SK-MEL-5 (cell line): Measurements from ENCODE around the gene WWC1. TPM values are rescaled to one million over a fixed set of nuclear protein-coding genes. Genes with fewer than 3 reads are reported as not detected.
"Not testable (repeated sequence)": the region's sequence is repeated elsewhere in the genome, so short reads cannot be mapped to it uniquely, and the experiment has no call there.

Experiments used
- DNase-seq: peaks from one replicate; pipeline ENCODE4 v3.0.0-alpha.2; 2016; ENCODE audit warnings: low read depth, low spot score
- in situ Hi-C: cut with HindIII; loops from 2 replicates; pipeline ENCODE4 v1.10.0; 2016; ENCODE audit warnings: low sequenced_read_pairs, high pct_unique_total_duplicates, low pct_unique_long_range_greater_than_20kb
- total RNA-seq: library from RNA; depleted of rRNA; stranded (reverse); fragments of >200 nt; shearing (Covaris generic); gene quantifications from 2 replicates; pipeline ENCODE4 v1.2.3, GENCODE V29; 2014

WWC1 gene
- total RNA-seq, 1 experiment from 2014 or later, result 12.7 TPM

- DNase-seq, result no peak
- in situ Hi-C loops, result no loop called here
Measured at GRCh38 chr5:168434001-168434400, 142.6 kb downstream of the WWC1 start.

- in situ Hi-C loops, result no loop called here
- no peak for DNase-seq
Measured at GRCh38 chr5:168434746-168435321, 143.4 kb downstream of the WWC1 start.

- in situ Hi-C loops, result not testable (repeated sequence)
Measured at GRCh38 chr5:168435340-168435739, 143.9 kb downstream of the WWC1 start.

GRCh38 chr5:168438349-168438748, 146.9 kb downstream of the WWC1 start:
- DNase-seq, result no peak
- in situ Hi-C loops, result no loop called here

More at GRCh38 chr5:168435340-168435739, 143.9 kb downstream of the WWC1 start:
- DNase-seq, result not testable (repeated sequence)

- DNase-seq, result no peak
- in situ Hi-C loops, result no loop called here
Measured at GRCh38 chr5:168443533-168443932, 152.1 kb downstream of the WWC1 start.

GRCh38 chr5:168443950-168444700, 152.7 kb downstream of the WWC1 start:
- in situ Hi-C loops, result no loop called here
- DNase-seq, result no peak

- no peak for DNase-seq
- in situ Hi-C loops, result no loop called here
Measured at GRCh38 chr5:168446983-168447619, 155.7 kb downstream of the WWC1 start.

- no peak for DNase-seq
- in situ Hi-C loops, result no loop called here
Measured at GRCh38 chr5:168447808-168448207, 156.4 kb downstream of the WWC1 start.

- in situ Hi-C loops, result no loop called here
- no peak for DNase-seq
Measured at GRCh38 chr5:168449166-168449565, 157.7 kb downstream of the WWC1 start.

- DNase-seq, result no peak
- in situ Hi-C loops, result no loop called here
Measured at GRCh38 chr5:168451565-168451964, 160.1 kb downstream of the WWC1 start.

GRCh38 chr5:168455201-168455600, 163.8 kb downstream of the WWC1 start:
- in situ Hi-C loops, result no loop called here
- no peak for DNase-seq

GRCh38 chr5:168457542-168457941, 166.1 kb downstream of the WWC1 start:
- DNase-seq, result no peak
- in situ Hi-C loops, result no loop called here

GRCh38 chr5:168460606-168461005, 169.2 kb downstream of the WWC1 start:
- no peak for DNase-seq
- in situ Hi-C loops, result no loop called here

GRCh38 chr5:168463081-168463480, 171.6 kb downstream of the WWC1 start:
- in situ Hi-C loops, result no loop called here
- no peak for DNase-seq

- DNase-seq, result no peak
- in situ Hi-C loops, result no loop called here
Measured at GRCh38 chr5:168464214-168464613, 172.8 kb downstream of the WWC1 start.

GRCh38 chr5:168464641-168465040, 173.2 kb downstream of the WWC1 start:
- in situ Hi-C loops, result no loop called here

GRCh38 chr5:168467755-168468330, 176.4 kb downstream of the WWC1 start:
- no peak for DNase-seq
- in situ Hi-C loops, result no loop called here

More at GRCh38 chr5:168464641-168465040, 173.2 kb downstream of the WWC1 start:
- no peak for DNase-seq

- no peak for DNase-seq
- in situ Hi-C loops, result no loop called here
Measured at GRCh38 chr5:168468836-168469235, 177.4 kb downstream of the WWC1 start.
